OCI-LY7 (cell line): ENCODE data around the gene S100A9. TPM values are rescaled to one million over a fixed set of nuclear protein-coding genes. Genes with fewer than 3 reads are reported as not detected.

Experiments used
- BruUV-seq: library from RNA; stranded (reverse); fragments of 400-500 nt; replicated peaks from 2 replicates; lab custom pipeline; 2021; lab: Mats Ljungman, UMichigan
- CTCF ChIA-PET: fragments of 300-600 bp; sonication (Branson Sonifier 250); formaldehyde crosslinking; loops from one replicate; lab custom pipeline; 2022; ENCODE audit warnings: antibody characterized with exemption; ENCODE audit not compliant: unreplicated experiment; lab: Charles Lee
- POLR2A ChIA-PET: fragments of 300-600 bp; sonication (Branson Sonifier 250); formaldehyde crosslinking; loops from one replicate; lab custom pipeline; 2022; ENCODE audit warnings: antibody characterized with exemption; lab: Charles Lee
- DNase-seq: peaks from one replicate; pipeline ENCODE4 v3.0.0-alpha.2; 2015; ENCODE audit warnings: low spot score
- H2AFZ ChIP-seq: fragments of 200-600 bp; sonication (generic), shearing (Covaris generic); 2 replicates; pipeline ENCODE4 v1.6.1; 2014; ENCODE audit warnings: mild to moderate bottlenecking, antibody characterized with exemption, low read length, moderate library complexity
- H3K27ac ChIP-seq: fragments of 200-600 bp; sonication (generic); 2 replicates; pipeline ENCODE4 v1.5.1; 2014; ENCODE audit warnings: mixed run types, low read depth, mild to moderate bottlenecking, moderate library complexity, low read length, inconsistent platforms; ENCODE audit not compliant: poor library complexity, severe bottlenecking
- H3K36me3 ChIP-seq: fragments of 200-600 bp; sonication (generic); 2 replicates; pipeline ENCODE4 v1.6.1; 2014; ENCODE audit warnings: mild to moderate bottlenecking, antibody characterized with exemption, low read length, moderate library complexity, mixed read lengths; ENCODE audit not compliant: insufficient read depth
- H3K4me1 ChIP-seq: fragments of 200-600 bp; sonication (generic); 2 replicates; pipeline ENCODE4 v1.5.1; 2014; ENCODE audit warnings: mild to moderate bottlenecking, low read length; ENCODE audit not compliant: insufficient read depth, poor library complexity, severe bottlenecking
- H3K4me2 ChIP-seq: fragments of 200-600 bp; sonication (generic); 2 replicates; pipeline ENCODE4 v1.6.1; 2014; ENCODE audit warnings: mild to moderate bottlenecking, low read length
- H3K4me3 ChIP-seq: fragments of 200-600 bp; sonication (generic); 2 replicates; pipeline ENCODE4 v1.5.1; 2014; ENCODE audit warnings: mild to moderate bottlenecking, low read depth, low read length; ENCODE audit not compliant: poor library complexity, severe bottlenecking
- H3K79me2 ChIP-seq: fragments of 200-600 bp; sonication (generic); 2 replicates; pipeline ENCODE4 v1.6.1; 2016; ENCODE audit warnings: low read depth, mild to moderate bottlenecking, low read length, moderate library complexity, mixed read lengths; ENCODE audit not compliant: insufficient read depth
- H3K9me2 ChIP-seq: fragments of 200-600 bp; sonication (generic); 2 replicates; pipeline ENCODE4 v1.6.1; 2016; ENCODE audit warnings: mild to moderate bottlenecking, low read length, mixed read lengths; ENCODE audit not compliant: insufficient read depth
- H3K9me3 ChIP-seq: fragments of 200-600 bp; sonication (generic); 2 replicates; pipeline ENCODE4 v1.6.1; 2014; ENCODE audit warnings: mild to moderate bottlenecking, mixed run types, low read length, mixed read lengths
- H4K20me1 ChIP-seq: fragments of 200-600 bp; sonication (generic); 2 replicates; pipeline ENCODE4 v1.6.1; 2014; ENCODE audit warnings: mild to moderate bottlenecking, antibody characterized with exemption, low read length, moderate library complexity, mixed read lengths; ENCODE audit not compliant: insufficient read depth
- EZH2phosphoT487 ChIP-seq: fragments of 200-600 bp; sonication (generic); IDR thresholded peaks from 2 replicates; pipeline ENCODE4 v1.6.1; 2018; ENCODE audit warnings: low read depth, borderline replicate concordance, mild to moderate bottlenecking, mixed run types, antibody characterized with exemption, low read length, moderate library complexity, mixed read lengths
- intact Hi-C: fragments of 100-400 bp; cut with micrococcal nuclease; formaldehyde crosslinking; loops from one replicate; pipeline ENCODE4 v1.10.0; 2022; ENCODE audit not compliant: unreplicated experiment
- total RNA-seq, 2 experiments: library from RNA; depleted of rRNA in 1 of 2; stranded (reverse); fragments of >200 nt in 1 of 2; shearing (Covaris generic) in 1 of 2; gene quantifications; 2 replicates each; pipeline ENCODE4 v1.2.3, GENCODE V29; 2014 to 2022
- TF ChIP-seq, protein P1 (sequence below): fragments of 200-600 bp; sonication (generic); conservative IDR thresholded peaks from 2 replicates; pipeline ENCODE4 v1.5.1; 2014; ENCODE audit warnings: mild to moderate bottlenecking, antibody characterized with exemption, low read length, moderate library complexity, mixed read lengths

The S100A9 gene
- total RNA-seq, 2 experiments from 2014 or later: not detected

DNA sequence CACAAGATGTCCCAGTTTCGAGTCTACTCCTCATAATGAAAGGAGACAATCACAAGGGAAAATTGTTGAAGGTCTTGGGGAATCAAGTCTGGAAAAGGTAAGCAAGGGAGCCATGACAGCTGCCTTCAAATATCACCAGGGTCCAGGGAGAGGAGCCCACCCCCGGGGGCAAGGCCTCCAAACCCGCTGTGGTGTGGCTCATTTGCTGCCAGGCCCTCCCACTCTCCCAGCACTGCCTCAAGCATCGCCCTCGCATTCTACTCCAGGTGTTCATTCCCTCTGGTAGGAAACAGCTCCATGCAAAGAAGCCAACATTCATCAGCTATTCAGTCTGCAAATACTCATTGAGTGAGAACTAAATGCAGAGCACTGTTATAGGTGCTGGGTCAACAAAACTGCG is 8.6 kb downstream of the S100A9 start:
- no peak overlapping the region for H3K4me3 ChIP-seq
- H3K4me1 ChIP-seq: no peaks in the 10 kb centered on the region
- BruUV-seq: no TSS peak
- no peaks in the 10 kb centered on the region for H3K79me2 ChIP-seq
- H4K20me1 ChIP-seq: no peaks in the 10 kb centered on the region
- DNase-seq: no peak
- TF ChIP-seq, protein P1, sequence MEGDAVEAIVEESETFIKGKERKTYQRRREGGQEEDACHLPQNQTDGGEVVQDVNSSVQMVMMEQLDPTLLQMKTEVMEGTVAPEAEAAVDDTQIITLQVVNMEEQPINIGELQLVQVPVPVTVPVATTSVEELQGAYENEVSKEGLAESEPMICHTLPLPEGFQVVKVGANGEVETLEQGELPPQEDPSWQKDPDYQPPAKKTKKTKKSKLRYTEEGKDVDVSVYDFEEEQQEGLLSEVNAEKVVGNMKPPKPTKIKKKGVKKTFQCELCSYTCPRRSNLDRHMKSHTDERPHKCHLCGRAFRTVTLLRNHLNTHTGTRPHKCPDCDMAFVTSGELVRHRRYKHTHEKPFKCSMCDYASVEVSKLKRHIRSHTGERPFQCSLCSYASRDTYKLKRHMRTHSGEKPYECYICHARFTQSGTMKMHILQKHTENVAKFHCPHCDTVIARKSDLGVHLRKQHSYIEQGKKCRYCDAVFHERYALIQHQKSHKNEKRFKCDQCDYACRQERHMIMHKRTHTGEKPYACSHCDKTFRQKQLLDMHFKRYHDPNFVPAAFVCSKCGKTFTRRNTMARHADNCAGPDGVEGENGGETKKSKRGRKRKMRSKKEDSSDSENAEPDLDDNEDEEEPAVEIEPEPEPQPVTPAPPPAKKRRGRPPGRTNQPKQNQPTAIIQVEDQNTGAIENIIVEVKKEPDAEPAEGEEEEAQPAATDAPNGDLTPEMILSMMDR: no peak
- TF ChIP-seq EZH2phosphoT487: no peak
- H3K9me3 ChIP-seq: no peaks in the 10 kb centered on the region
- H3K36me3 ChIP-seq: no peaks in the 10 kb centered on the region
- POLR2A ChIA-PET: no interaction called here
- CTCF ChIA-PET: no interaction called here
- intact Hi-C loops: no loop called here
- H2AFZ ChIP-seq: no peak overlapping the region
- no peak overlapping the region for H3K4me2 ChIP-seq
- no peaks in the 10 kb centered on the region for H3K9me2 ChIP-seq
- no peak overlapping the region for H3K27ac ChIP-seq

DNA sequence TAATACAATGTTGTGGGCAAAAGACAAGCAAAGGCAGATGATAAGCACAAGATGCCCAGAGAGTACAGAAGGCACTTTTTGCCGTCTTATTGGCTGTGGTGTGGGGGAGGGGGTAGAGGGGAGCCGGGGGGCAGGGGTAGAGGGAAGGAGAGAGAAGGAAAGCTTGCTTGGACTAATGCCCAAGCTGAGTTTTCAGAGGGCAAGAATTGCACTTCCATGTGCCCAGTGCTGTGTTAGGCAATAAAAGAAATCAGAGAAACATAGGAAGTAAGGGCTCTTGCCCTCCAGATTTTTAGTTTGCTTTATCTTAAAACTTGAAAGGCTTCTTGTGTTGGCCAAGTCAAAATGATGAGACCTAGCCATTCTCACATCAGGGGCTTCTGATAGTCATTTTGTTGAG is 9.4 kb downstream of the S100A9 start:
- no peak for DNase-seq
- Histone ChIP-seq H4K20me1 (no peaks in the 10 kb centered on the region), H3K36me3 (no peaks in the 10 kb centered on the region), H3K9me2 (no peaks in the 10 kb centered on the region), H3K79me2 (no peaks in the 10 kb centered on the region), H3K9me3 (no peaks in the 10 kb centered on the region), H3K4me2 (no peak overlapping the region), H3K27ac (no peak overlapping the region), H2AFZ (no peak overlapping the region), H3K4me3 (no peak overlapping the region), H3K4me1 (no peaks in the 10 kb centered on the region)
- ChIA-PET POLR2A (no interaction called here), CTCF (no interaction called here)
- no TSS peak for BruUV-seq
- no peak for TF ChIP-seq EZH2phosphoT487
- TF ChIP-seq, protein P1: no peak
- intact Hi-C loops: no loop called here

DNA sequence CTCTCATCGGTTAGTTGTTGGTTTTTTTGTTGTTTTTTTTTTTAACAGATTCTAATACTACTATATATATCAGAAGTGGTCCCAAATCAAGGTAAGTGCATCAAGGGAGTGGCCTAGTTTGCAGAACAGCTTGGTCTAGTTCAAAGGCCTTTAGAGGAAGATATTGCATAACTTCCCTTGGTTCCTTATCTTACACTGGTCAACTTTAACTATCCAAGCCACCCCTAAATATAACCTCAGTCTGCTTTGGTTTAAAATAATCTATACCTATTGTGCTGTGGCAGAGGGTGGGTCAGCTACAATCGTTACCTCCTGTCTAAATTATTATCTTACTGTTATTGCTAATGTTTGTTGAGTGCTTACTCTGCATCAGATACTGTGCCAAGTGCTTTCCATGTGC is 10.8 kb downstream of the S100A9 start:
- Histone ChIP-seq H3K4me3 (no peak overlapping the region), H3K27ac (no peak overlapping the region), H3K4me2 (no peak overlapping the region), H3K9me2 (no peaks in the 10 kb centered on the region), H3K9me3 (no peaks in the 10 kb centered on the region), H3K36me3 (no peaks in the 10 kb centered on the region), H3K4me1 (no peaks in the 10 kb centered on the region), H3K79me2 (no peaks in the 10 kb centered on the region), H2AFZ (no peak overlapping the region), H4K20me1 (no peaks in the 10 kb centered on the region)
- no TSS peak for BruUV-seq
- POLR2A ChIA-PET: no interaction called here
- intact Hi-C loops: no loop called here
- CTCF ChIA-PET: no interaction called here
- no peak for DNase-seq
- TF ChIP-seq EZH2phosphoT487: no peak
- TF ChIP-seq, protein P1: no peak
